Duodenal mucosa (tissue), 2 donors: ENCODE results near the gene RANBP3.
"Not testable (repeated sequence)": the region's sequence is repeated elsewhere in the genome, so short reads cannot be mapped to it uniquely, and the experiment has no call there.

Source experiments
- H3K27ac ChIP-seq: one replicate; pipeline ENCODE4 v1.7.0; 2013; ENCODE audit warnings: low read depth, low read length
- H3K27me3 ChIP-seq, 2 donors: one replicate each; pipeline ENCODE4 v1.7.0; 2013; ENCODE audit warnings: low read length in 2 of 2, control low read depth in 1 of 2; ENCODE audit not compliant: insufficient read depth in 2 of 2, control insufficient read depth in 1 of 2
- H3K36me3 ChIP-seq, 2 donors: one replicate each; pipeline ENCODE4 v1.7.0; 2013; ENCODE audit warnings: low read length in 2 of 2, control low read depth in 1 of 2; ENCODE audit not compliant: insufficient read depth in 2 of 2, control insufficient read depth in 1 of 2
- H3K4me1 ChIP-seq, 2 donors: one replicate each; pipeline ENCODE4 v1.7.0; 2013; ENCODE audit warnings: low read length in 2 of 2, control low read depth in 1 of 2; ENCODE audit not compliant: insufficient read depth in 2 of 2, control insufficient read depth in 1 of 2
- H3K4me3 ChIP-seq, 2 donors: one replicate each; pipeline ENCODE4 v1.7.0; 2013; ENCODE audit warnings: low read length in 2 of 2, low read depth in 1 of 2
- H3K9ac ChIP-seq, 2 donors: one replicate each; pipeline ENCODE4 v1.7.0; 2013; ENCODE audit warnings: low read length in 2 of 2, low read depth in 1 of 2
- H3K9me3 ChIP-seq, 2 donors: one replicate each; pipeline ENCODE4 v1.7.0; 2013; ENCODE audit warnings: low read length in 2 of 2, control low read depth in 1 of 2; ENCODE audit not compliant: control insufficient read depth in 1 of 2

RANBP3 gene

GRCh38 chr19:5874496-5874895, 103.4 kb downstream of the RANBP3 start:
- not testable (repeated sequence) for H3K9me3 ChIP-seq, H3K4me1 ChIP-seq, H3K4me3 ChIP-seq, H3K9ac ChIP-seq, H3K27ac ChIP-seq, H3K36me3 ChIP-seq, H3K27me3 ChIP-seq

GRCh38 chr19:5873617-5874199, 104.2 kb downstream of the RANBP3 start:
- Histone ChIP-seq H3K4me1 (peaks cover 0 to 4% of the 10 kb centered on the region in 2 donors), H3K27me3 (no peaks in the 10 kb centered on the region), H3K36me3 (no peaks in the 10 kb centered on the region), H3K4me3 (no peak overlapping the region), H3K9ac (no peak overlapping the region), H3K9me3 (no peaks in the 10 kb centered on the region), H3K27ac (no peak overlapping the region)

GRCh38 chr19:5870986-5871394, 107.0 kb downstream of the RANBP3 start:
- H3K4me3 ChIP-seq = no peak overlapping the region
- H3K27me3 ChIP-seq = no peaks in the 10 kb centered on the region
- no peak overlapping the region for H3K27ac ChIP-seq
- no peaks in the 10 kb centered on the region for H3K36me3 ChIP-seq
- peaks cover 0 to 4% of the 10 kb centered on the region in 2 donors for H3K4me1 ChIP-seq
- no peaks in the 10 kb centered on the region for H3K9me3 ChIP-seq
- no peak overlapping the region for H3K9ac ChIP-seq

- Histone ChIP-seq H3K9ac (no peak overlapping the region), H3K4me1 (no peaks in the 10 kb centered on the region), H3K9me3 (no peaks in the 10 kb centered on the region), H3K27ac (no peak overlapping the region), H3K27me3 (no peaks in the 10 kb centered on the region), H3K36me3 (no peaks in the 10 kb centered on the region), H3K4me3 (no peak overlapping the region)
These were observed 110.5 kb downstream of the RANBP3 start for GRCh38 chr19:5867201-5868136.
